Measurements from ENCODE around the gene GOLM1.

- no peak for TF ChIP-seq POLR2A (IDR thresholded peaks at IDR 0.05)
- TF ChIP-seq CTCF (IDR thresholded peaks at IDR 0.05): no peak
Observed at GRCh38 chr9:86079865-86080469, 19.4 kb downstream of the GOLM1 start.
